G401 (cell line): ENCODE data around the gene SLC25A45. TPM values are rescaled to one million over a fixed set of nuclear protein-coding genes. Genes with fewer than 3 reads are reported as not detected.
A peak's percentile ranks its signal among the peaks of the same experiment; 100 is the strongest.
"Not testable (repeated sequence)": the region's sequence is repeated elsewhere in the genome, so short reads cannot be mapped to it uniquely, and the experiment has no call there.

Source experiments
- DNase-seq: peaks from one replicate; pipeline ENCODE4 v3.0.0-alpha.2; 2015; ENCODE audit warnings: low spot score
- in situ Hi-C: cut with HindIII; loops from 2 replicates; pipeline ENCODE4 v1.10.0; 2016; ENCODE audit warnings: low sequenced_read_pairs, mixed read lengths
- total RNA-seq: library from RNA; depleted of rRNA; stranded (reverse); fragments of >200 nt; shearing (Covaris generic); gene quantifications from 2 replicates; pipeline ENCODE4 v1.2.3, GENCODE V29; 2014; rRNA removed

The SLC25A45 gene
- total RNA-seq, 1 experiment from 2014 or later = 1.1 TPM

DNA sequence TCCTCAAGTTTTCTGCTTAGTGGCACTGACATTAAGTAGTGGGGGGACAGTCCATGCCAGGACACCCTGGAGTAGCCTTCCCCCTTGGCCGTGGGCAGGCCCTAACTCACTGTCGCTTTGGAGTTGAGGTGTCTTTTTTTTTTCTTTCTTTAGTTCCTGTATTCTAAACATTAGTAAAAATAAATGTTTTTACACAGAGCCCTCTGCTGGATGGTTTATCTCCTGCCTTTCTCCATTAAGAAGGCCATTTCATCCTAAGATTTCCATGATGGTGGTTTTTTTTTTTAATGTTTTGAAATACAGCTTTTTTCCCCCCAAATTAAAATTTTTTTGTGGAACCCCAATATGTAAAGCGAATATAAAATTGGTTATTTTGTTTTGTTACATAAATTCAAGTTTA, 29.7 kb downstream of the SLC25A45 start:
- in situ Hi-C loops = loop anchor here (25.0 kb wide), 1 partner anchor 160 kb away; no protein-coding TSS in a partner anchor

DNA sequence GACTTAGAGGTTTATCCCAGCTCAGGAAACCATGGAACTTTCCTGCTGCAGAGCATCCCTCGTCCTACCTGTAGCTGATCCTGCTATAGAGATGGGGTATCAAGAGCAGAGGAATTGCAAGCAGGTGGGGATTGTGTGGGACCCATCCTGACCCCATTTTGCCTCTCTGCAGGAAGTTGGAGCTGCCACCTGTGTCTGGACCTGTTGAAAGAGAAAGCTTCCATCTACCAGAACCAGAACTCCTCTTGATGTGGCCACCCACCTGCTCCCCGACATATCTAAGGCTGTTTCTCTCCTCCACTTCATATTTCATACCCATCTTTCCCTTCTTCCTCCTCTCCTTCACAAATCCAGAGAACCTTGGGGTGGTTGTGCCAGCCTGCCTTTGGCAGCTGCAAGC, 30.9 kb downstream of the SLC25A45 start:
- DNase-seq = no peak
- in situ Hi-C loops = loop anchor here (25.0 kb wide), 1 partner anchor 161 kb away; no protein-coding TSS in a partner anchor

More for the DNA sequence above, 29.7 kb downstream of the SLC25A45 start:
- DNase-seq = peak; percentile 29

- no peak for DNase-seq
- in situ Hi-C loops = no loop called here
These were observed 40.6 kb downstream of the SLC25A45 start for GRCh38 chr11:65341856-65342255.

DNA sequence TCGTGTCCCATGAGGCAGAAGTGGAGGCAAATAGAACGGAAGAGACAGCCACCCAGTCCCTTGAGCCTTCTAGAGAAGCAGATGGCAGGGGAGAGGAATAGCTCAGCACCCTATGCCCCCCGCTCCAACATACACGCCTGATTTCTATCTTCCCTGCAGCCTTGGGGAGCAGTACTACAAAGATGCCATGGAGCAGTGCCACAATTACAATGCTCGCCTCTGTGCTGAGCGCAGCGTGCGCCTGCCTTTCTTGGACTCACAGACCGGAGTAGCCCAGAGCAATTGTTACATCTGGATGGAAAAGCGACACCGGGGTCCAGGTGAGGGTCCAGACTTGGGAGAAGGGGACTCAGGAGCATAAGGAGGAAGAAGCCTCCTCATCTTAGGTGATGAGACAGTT, 42.2 kb downstream of the SLC25A45 start:
- in situ Hi-C loops = no loop called here

DNA sequence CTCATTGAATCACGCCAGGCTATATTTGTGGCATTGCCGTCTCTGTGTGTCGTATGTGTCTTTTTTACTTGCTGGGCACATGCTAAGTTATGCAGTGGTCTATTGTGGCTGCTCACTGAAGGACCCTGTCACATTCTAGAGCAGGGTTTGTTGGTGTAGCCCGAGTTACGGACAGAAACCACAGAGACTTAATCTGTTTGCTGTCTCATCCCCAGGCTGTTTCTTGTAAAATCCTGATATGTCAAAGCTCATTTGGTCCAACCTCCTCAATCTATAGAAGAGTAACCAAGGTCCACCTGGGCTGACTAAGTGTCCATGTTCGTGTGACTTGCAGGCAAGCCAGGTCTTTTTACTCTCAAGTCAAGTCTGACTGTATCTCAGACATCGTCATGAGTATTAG, 43.8 kb downstream of the SLC25A45 start:
- in situ Hi-C loops = no loop called here
- no peak for DNase-seq

More for the DNA sequence above, 42.2 kb downstream of the SLC25A45 start:
- DNase-seq = no peak

DNA sequence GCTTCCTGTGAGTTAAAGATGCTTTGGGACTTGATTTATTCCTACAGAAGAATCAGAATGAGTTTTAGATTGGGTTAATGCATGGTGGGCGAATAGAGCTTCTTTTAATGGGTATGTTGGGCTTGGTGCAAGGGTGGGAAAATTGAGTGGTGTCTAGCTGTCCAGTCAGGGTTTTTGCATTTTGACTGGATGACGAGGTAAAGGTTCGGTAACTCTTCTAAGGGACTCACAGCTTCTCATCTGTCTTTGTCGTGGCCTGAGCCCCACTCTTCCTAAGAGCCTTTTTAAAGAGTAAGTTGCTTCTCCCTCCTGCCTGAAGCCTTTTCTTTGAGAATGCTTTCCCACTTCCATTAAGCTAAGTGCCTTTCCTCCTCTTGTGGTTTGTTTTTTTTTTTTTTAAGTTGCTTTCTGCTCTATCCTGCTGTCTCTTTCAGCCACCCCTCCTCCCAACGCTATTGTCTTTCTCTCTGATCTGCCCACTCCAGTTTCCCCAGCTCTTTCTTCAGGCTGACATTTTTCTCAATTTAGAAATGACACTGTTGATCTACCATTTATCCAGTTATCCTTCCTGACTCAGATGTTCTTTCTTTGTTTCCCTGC, 47.6 kb downstream of the SLC25A45 start:
- no peak for DNase-seq
- in situ Hi-C loops = no loop called here

DNA sequence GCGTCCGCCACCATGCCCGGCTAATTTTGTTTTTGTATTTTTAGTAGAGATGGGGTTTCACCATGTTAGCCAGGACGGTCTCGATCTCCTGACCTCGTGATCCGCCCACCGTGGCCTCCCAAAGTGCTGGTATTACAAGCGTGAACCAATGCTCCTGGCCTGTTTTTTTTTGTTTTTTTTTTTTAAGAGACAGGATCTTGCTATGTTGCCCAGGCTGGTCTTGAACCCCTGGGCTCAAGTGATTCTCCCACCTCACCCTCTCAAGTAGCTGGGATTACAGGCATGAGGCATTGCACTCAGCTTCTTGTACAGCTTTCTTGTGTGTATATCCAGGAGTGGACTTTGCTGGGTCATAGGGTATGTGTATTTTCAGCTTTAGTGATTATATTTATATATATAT, 49.9 kb downstream of the SLC25A45 start:
- in situ Hi-C loops, DNase-seq: not testable (repeated sequence)

- in situ Hi-C loops = no loop called here
- DNase-seq = no peak
These were observed 51.9 kb downstream of the SLC25A45 start for GRCh38 chr11:65330544-65330943.

GRCh38 chr11:65329944-65330403, 52.5 kb downstream of the SLC25A45 start:
- DNase-seq = peak; percentile 92
- in situ Hi-C loops = no loop called here

DNA sequence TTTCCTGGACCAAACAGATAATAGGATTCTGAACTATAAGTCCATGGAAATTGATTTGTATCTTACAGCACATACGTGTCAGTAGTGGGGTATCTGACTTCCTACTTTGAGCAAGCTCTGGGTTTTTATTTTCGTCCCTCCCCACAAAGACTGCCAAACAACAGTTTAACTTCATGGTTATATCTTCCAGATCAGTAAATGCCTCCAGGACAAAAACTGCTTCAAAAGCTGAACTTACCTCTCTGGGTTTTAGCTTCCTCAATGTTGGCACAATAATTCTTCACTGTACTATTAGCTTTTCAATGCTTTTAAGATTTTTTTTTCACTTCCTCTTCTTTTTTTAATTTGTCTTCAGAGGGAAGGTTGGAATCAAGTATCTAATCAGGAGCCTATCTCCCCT, 53.0 kb downstream of the SLC25A45 start:
- in situ Hi-C loops = no loop called here
- no peak for DNase-seq

DNA sequence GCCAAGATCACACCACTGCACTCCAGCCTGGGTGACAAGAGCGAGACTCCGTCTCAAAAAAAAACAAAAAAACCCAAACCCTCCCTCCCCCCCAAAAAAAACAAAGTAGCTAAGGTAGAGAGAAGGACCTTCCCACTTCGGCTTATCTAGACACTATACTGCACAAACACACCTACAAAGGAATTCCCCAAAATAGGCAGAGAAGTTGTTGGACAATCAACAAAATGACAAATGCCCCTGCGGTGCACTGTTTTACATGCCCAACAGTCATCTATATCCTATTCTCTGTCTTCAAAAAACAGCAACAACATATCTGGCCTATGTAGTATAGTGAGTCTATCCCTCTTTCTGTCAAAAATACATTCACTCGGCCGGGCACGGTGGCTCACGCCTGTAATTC, 55.4 kb downstream of the SLC25A45 start:
- in situ Hi-C loops = no loop called here

GRCh38 chr11:65325435-65325834, 57.0 kb downstream of the SLC25A45 start:
- DNase-seq = no peak
- in situ Hi-C loops = no loop called here

More for the DNA sequence above, 55.4 kb downstream of the SLC25A45 start:
- DNase-seq = no peak

Other genes starting within 250 kb of the SLC25A45 start
- gene SYVN1, start 248.1 kb downstream of the SLC25A45 start, total RNA-seq = 6.9 and 16.3 TPM in 2 replicates
- gene SPDYC, start 212.4 kb downstream of the SLC25A45 start, total RNA-seq = 2.0 and 3.4 TPM in 2 replicates
- 76.6 and 128 TPM in 2 replicates for gene CAPN1, start 200.7 kb downstream of the SLC25A45 start, total RNA-seq
- gene POLA2, start 120.7 kb downstream of the SLC25A45 start, total RNA-seq = 10.8 and 19.4 TPM in 2 replicates
- 4.6 TPM in 1 of 2 replicates, not detected in the other for gene CDC42EP2, start 67.8 kb downstream of the SLC25A45 start, total RNA-seq
- gene DPF2, start 48.8 kb downstream of the SLC25A45 start, total RNA-seq = 52.8 and 54.3 TPM in 2 replicates
- 0.12 and 1.9 TPM in 2 replicates for gene TIGD3, start 27.9 kb downstream of the SLC25A45 start, total RNA-seq
- 31.1 and 40.1 TPM in 2 replicates for gene FRMD8, start 4.0 kb upstream of the SLC25A45 start, total RNA-seq
- gene NEAT1, start 40.2 kb upstream of the SLC25A45 start, total RNA-seq = 4.4 and 12.4 TPM in 2 replicates
- 166 and 288 TPM in 2 replicates for gene MALAT1, start 116.4 kb upstream of the SLC25A45 start, total RNA-seq
- gene SCYL1, start 142.4 kb upstream of the SLC25A45 start, total RNA-seq = 77.6 and 80.4 TPM in 2 replicates
- 32.5 and 53.2 TPM in 2 replicates for gene LTBP3, start 175.7 kb upstream of the SLC25A45 start, total RNA-seq
- 72.3 and 72.7 TPM in 2 replicates for gene ZNRD2, start 187.8 kb upstream of the SLC25A45 start, total RNA-seq
- gene FAM89B, start 189.9 kb upstream of the SLC25A45 start, total RNA-seq = 28.1 and 58.6 TPM in 2 replicates
- 8.7 and 16.5 TPM in 2 replicates for gene EHBP1L1, start 193.4 kb upstream of the SLC25A45 start, total RNA-seq
- 0.12 TPM in 1 of 2 replicates, not detected in the other for gene KCNK7, start 213.2 kb upstream of the SLC25A45 start, total RNA-seq
- 32.6 and 34.3 TPM in 2 replicates for gene MAP3K11, start 231.6 kb upstream of the SLC25A45 start, total RNA-seq
- 27.4 and 29.0 TPM in 2 replicates for gene PCNX3, start 233.1 kb upstream of the SLC25A45 start, total RNA-seq